ENCODE data around the gene CFAP52. TPM values are rescaled to one million over a fixed set of nuclear protein-coding genes. Genes with fewer than 3 reads are reported as not detected.
"Not testable (repeated sequence)": the region's sequence is repeated elsewhere in the genome, so short reads cannot be mapped to it uniquely, and the experiment has no call there.

The CFAP52 gene
- total RNA-seq, 1 experiment from 2014 or later: not detected

DNA sequence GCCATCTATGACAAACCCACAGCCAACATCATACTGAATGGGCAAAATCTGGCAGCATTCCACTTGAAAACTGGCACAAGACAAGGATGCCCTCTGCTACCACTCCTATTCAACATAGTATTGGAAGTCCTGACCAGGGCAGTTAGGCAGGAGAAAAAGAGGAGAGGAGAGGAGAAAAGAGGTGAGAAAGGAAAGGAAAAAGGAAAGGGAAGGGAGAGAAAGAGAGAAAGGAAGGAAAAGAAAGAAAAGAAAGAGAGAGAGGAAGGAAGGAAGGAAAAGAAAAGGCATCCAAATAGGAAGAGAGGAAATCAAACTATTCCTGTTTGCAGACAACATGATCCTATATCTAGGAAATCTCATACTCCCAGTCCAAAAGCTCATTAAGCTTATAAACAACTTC, 12.3 kb upstream of the CFAP52 start:
- DNase-seq: no peak
- no peaks in the 10 kb centered on the region for H3K27me3 ChIP-seq
- no peaks in the 10 kb centered on the region for H3K9me3 ChIP-seq
- no peak overlapping the region for H3K4me3 ChIP-seq
- H3K36me3 ChIP-seq: peaks cover 10% of the 10 kb centered on the region

DNA sequence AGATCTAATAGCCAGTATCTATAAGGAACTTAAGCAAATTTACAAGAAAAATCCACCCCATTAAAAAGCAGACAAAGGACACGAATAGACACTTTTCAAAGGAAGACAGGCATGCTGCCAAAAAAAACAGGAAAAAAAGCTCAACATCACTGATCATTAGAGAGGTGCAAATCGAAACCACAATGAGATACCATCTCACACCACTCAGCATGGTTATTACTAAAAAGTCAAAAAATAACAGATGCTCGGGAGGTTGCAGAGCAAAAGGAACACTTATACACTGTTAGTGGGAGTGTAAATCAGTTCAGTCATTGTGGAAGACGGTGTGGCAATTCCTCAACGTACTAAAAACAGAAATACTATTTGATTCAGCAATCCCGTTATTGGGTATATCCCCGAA, 10.4 kb upstream of the CFAP52 start:
- H3K36me3 ChIP-seq: peaks cover 13% of the 10 kb centered on the region
- H3K27me3 ChIP-seq: no peaks in the 10 kb centered on the region
- no peak for DNase-seq
- H3K4me3 ChIP-seq: no peak overlapping the region
- no peaks in the 10 kb centered on the region for H3K9me3 ChIP-seq

DNA sequence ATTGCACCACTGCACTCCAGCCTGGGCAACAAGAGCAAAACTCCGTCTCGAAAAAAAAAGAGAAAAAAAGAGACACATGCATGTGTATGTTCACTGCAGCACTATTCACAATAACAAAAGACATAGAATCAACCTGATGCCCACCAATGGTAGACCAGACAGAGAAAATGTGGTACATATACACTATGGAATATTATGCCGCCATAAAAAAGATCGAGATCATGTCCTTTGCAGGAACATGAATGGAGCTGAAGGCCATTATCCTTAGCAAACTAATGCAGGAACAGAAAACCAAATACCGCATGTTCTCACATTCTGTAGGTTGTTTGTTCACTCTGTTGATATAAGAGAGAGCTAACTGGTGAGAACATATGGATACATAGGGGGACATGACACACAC, 9.7 kb upstream of the CFAP52 start:
- H3K36me3 ChIP-seq: peaks cover 13% of the 10 kb centered on the region
- not testable (repeated sequence) for H3K9me3 ChIP-seq, H3K4me3 ChIP-seq, H3K27me3 ChIP-seq, DNase-seq

DNA sequence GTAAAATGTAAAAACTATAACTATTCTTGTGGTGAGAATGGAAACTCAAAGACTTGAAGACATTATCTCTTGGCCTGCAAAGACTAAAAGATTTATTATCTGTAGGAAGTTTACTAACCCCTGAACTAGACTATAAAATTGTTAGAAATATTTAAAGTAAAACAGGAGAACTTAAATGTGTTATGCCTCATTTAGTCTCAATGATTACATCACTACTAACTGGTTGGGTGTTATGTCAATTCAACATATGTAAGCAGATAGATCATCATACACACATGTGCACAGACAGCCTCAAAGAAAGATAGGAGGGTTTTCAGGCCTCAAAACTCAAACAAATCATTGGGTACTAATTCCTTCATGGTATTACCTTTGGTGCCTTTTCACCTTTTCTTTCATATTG, 8.4 kb upstream of the CFAP52 start:
- no peaks in the 10 kb centered on the region for H3K9me3 ChIP-seq
- DNase-seq: no peak
- H3K36me3 ChIP-seq: peaks cover 13% of the 10 kb centered on the region

DNA sequence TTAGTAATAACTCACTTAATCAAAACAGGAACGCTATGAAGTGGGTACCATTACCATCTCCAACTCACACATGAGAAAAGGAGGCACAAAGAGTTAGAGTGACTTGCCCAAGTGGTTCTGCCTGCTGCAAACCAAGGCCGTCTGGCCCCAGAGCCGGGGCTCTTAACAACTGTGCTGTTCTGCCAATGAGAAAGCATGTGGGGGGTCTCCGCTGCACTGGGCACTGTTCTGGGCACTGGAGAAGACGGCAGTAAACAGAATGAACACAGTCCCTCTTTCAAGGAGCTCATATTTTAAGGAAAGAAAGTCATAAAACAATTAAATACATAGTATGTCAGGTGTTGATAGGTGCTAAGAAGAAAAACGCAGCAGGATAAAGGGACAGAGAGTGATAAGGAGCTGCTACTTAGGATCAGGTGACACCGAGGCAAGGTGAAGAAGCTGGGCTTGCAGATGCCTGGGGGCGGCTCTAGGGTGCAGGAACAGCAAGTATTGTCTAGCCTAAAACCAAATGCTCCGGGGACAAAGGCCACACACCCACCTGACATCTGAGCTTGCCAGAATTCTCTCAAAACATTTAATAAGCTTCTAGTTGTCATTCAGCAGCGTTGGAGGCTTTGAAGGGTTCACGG, 7.4 kb upstream of the CFAP52 start:
- Histone ChIP-seq H3K4me3 (no peak overlapping the region), H3K9me3 (no peaks in the 10 kb centered on the region), H3K27me3 (no peaks in the 10 kb centered on the region), H3K36me3 (peaks cover 13% of the 10 kb centered on the region)
- no peak for DNase-seq

More for the DNA sequence above, 8.4 kb upstream of the CFAP52 start:
- Histone ChIP-seq H3K27me3 (no peaks in the 10 kb centered on the region), H3K4me3 (no peak overlapping the region)

DNA sequence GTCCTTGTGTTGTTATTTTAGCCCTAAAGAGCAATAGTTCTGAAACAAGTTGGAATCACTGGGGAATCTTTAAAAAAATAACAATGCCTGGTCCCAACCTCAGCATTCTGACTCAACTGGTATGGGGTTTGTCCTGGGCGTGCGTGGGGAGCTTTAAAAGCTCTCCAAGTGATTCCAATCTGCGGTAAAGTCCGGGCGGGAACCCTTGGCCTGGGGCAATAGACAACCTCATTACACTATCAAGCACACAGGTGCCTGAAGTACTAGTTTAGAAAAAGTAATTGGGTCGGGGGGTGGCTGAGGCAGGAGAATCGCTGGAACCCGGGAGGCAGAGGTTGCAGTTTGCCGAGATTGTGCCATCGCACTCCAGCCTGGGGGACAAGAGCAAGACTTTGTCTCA, 5.2 kb upstream of the CFAP52 start:
- no peaks in the 10 kb centered on the region for H3K27me3 ChIP-seq
- H3K4me3 ChIP-seq: no peak overlapping the region
- H3K9me3 ChIP-seq: no peaks in the 10 kb centered on the region
- no peak for DNase-seq
- peaks cover 13% of the 10 kb centered on the region for H3K36me3 ChIP-seq

DNA sequence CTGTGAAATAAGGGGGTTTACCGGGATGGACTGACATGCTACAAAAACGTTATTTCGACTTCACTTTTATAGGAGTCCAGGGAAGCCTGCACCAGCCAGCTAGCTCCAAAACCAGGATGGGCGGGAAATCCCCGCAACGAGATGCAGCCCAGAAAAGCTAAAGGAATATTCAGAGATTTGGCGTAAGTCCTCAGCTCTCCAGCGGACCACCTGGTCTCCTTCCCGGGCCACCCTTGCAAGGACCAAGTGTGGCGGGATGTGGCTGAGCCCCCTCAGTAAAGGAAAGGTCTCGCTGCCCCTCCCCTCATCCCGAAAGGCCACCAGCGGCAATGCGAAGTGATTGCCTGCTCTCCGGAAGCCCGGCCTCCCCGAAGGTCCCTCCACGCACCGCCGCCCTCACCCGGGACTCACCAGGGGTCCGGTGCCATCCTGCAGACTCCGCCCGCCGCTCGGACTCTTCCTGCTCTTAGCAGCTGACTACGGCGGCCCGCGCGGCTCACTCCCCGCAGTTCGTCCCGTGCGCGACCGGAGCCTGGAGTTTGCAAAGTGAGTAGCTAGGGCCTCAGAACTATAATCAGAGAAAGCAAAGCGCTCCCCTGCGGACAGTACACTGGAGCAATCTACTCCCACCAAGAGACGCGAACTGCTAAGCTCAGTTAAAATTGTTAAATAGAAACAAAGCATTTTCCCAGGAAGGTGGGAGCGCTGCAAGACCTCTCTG, 901 bp upstream of the CFAP52 start, which contains the start of gene STX8:
Gene STX8 (minus strand): TSS at position 440 of the 721 bp plus-strand sequence. CDS start 12 bp downstream, at position 428.
- H3K9me3 ChIP-seq: no peaks in the 10 kb centered on the region
- no peaks in the 10 kb centered on the region for H3K27me3 ChIP-seq
- H3K4me3 ChIP-seq: peak within 1 kb of the TSS; percentile 87
- H3K36me3 ChIP-seq: peaks cover 2% of the 10 kb centered on the region; the same call in 1 of the 2 replicates
- DNase-seq: peak; percentile 98

DNA sequence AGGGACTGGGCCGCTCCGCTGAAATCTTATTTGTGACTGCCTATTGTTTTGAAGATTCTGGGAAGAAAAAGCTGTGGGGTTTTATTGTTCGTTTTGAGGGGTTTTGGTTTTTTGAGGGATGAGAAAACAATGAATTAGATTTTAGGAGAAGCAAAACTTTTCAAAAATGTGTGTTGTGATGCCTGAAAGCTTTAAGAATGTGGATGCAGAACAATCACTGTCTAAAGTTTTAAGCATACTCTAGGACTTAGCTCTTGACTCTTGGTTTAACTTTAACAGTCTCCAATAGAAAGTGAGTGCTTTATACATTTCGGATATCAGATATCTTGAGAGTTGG, 899 bp downstream of the CFAP52 start:
- Histone ChIP-seq H3K9me3 (no peaks in the 10 kb centered on the region), H3K4me3 (no peak overlapping the region), H3K27me3 (no peaks in the 10 kb centered on the region), H3K36me3 (no peaks in the 10 kb centered on the region)
- no peak for DNase-seq

DNA sequence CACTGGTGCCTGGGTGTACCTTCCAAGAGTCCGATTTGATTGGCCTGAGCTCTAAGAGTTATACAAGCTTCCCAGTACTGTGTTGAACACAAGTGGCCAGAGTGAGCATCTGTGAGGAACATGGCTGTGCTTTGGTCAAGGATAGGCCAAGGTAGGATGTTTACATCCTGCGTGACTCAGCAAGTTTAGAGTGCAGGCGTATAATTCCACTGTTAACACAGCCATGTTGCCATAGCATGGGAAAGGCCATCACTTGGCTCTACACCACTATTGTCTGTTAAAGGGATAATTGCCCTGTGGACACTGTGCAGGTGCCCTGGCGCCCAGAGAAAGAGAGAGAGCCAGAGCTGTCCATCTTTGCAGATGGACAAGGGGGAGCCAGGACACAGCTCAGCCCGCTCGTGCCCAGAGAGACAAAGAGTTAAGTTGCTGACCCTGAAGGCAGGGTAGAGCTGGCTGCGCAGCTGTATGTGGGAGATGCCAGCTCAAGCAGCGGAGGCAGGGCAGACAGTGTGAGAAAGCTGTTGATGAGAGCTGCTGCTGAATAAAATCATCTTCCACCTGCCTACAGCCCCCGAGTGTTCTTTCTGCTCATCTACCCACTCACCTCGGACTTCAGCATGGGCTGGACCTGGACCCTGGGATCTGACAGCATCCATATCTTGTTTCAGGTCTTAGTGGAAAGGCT, 11.7 kb downstream of the CFAP52 start:
- Histone ChIP-seq H3K4me3 (no peak overlapping the region), H3K27me3 (peaks cover 3% of the 10 kb centered on the region; the same call in 1 of the 2 replicates), H3K9me3 (no peaks in the 10 kb centered on the region), H3K36me3 (no peaks in the 10 kb centered on the region)
- DNase-seq: no peak

DNA sequence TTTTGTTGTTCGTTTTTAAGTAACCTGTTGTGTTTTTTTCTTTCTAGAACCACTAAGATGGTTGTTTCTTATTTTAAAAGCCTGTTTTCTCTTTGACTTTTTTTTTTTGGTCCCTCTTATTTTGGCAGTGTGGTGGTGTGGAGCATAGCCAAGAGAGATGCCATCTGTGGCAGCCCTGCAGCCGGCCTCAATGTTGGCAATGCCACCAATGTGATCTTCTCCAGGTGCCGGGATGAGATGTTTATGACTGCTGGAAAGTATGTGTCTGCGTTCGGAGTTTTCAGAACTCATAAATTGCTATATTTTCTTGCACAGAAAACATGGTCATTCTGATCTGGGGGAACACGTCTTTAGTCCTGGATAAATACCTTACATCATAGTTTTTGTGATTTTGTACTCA, 17.6 kb downstream of the CFAP52 start:
- Histone ChIP-seq H3K9me3 (no peaks in the 10 kb centered on the region), H3K36me3 (no peaks in the 10 kb centered on the region), H3K4me3 (no peak overlapping the region), H3K27me3 (peaks cover 2% of the 10 kb centered on the region; the same call in 1 of the 2 replicates)
- DNase-seq: no peak

DNA sequence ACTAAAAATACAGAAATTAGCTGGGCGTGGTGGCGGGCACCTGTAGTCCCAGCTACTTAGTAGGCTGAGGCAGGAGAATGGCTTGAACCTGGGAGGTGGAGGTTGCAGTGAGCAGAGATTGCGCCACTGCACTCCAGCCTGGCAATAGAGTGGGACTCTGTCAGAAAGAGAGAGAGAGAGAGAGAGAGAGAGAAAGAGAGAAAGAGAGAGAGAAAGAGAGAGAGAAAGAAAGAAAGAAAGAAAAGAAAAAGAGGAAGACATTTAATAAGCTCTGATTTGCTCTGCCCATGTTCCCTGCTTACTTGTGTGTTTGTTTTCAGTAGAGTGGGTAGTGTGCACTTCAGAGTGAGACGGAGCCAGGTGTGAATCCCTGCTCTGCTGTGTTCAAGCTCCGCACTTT, 21.2 kb downstream of the CFAP52 start:
- H3K9me3 ChIP-seq, H3K36me3 ChIP-seq, H3K4me3 ChIP-seq, DNase-seq, H3K27me3 ChIP-seq: not testable (repeated sequence)

DNA sequence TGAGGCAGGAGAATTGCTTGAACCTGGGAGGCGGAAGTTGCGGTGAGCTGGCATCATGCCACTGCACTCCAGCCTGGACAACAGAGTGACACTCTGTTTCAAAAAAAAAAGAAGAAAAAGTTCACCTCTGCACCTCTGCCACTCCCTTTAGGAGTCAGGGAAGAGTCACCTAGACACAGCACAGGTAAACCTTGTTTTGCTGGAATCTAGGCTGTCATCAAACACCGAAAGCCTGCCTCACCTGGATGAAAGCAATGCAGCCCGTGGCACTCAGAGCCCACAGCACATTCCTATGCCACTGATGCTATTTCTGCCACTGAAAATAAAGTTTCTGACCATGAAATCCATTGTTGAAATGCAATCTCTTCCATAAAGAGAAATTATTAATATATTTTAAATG, 22.2 kb downstream of the CFAP52 start:
- no peak for DNase-seq
- H3K9me3 ChIP-seq: no peaks in the 10 kb centered on the region
- no peak overlapping the region for H3K4me3 ChIP-seq
- H3K36me3 ChIP-seq: no peaks in the 10 kb centered on the region
- peaks cover 4% of the 10 kb centered on the region; the same call in 1 of the 2 replicates for H3K27me3 ChIP-seq

DNA sequence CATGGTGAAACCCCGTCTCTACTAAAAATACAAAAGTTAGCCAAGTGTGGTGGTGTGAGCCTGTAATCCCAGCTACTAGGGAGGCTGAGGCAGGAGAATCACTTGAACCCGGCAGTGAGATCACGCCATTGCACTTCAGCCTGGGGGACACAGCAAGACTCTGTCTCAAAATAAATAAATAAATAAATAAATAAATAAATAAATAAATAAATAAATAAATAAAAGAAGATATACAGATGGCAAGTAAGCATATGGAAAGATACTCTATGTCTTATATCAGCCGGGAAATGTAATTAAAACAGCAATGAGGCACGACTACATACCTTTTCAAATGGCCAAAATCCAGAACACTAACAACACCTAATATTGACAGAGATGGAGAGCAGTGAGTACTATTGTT, 28.1 kb downstream of the CFAP52 start:
- not testable (repeated sequence) for H3K36me3 ChIP-seq, H3K27me3 ChIP-seq, H3K9me3 ChIP-seq, DNase-seq, H3K4me3 ChIP-seq

DNA sequence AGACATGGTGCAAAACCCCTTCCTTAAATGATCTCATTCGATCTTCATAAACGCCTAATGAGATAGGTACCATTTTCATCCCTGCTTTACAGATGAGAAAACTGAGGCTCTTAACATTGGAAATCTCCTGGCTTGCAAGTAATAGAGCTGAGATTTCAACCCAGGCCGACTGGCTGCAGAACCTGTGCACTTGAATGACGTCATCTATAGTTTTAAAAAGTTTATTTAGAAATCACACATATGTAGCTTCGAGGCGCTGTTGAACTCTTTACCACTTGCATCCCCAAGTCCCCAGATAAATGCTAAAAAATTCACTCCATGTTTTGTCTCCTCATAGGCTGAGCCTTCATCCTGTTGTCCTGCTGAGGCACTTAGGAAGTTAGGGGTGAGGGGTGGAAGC, 30.0 kb downstream of the CFAP52 start:
- H3K27me3 ChIP-seq: peaks cover 2% of the 10 kb centered on the region; the same call in 1 of the 2 replicates
- H3K4me3 ChIP-seq: no peak overlapping the region
- DNase-seq: no peak
- H3K9me3 ChIP-seq: no peaks in the 10 kb centered on the region
- H3K36me3 ChIP-seq: no peaks in the 10 kb centered on the region

DNA sequence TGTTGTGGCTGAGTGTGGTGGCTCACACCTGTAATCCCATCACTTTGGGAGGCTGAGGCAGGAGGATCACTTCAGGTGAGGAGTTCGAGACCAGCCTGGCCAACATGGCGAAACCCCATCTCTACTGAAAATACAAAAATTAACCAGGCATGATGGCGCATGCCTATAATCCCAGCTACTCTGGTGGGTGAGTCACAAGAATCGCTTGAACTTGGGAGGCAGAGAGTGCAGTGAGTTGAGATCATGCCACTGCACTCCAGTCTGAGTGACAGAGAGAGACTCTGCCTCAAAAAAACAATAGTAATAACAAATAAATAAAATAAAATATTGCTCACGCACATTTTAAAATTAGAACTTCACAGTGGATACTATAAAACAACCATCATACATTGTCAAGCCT, 30.6 kb downstream of the CFAP52 start:
- H3K27me3 ChIP-seq, H3K9me3 ChIP-seq, H3K36me3 ChIP-seq, DNase-seq, H3K4me3 ChIP-seq: not testable (repeated sequence)

DNA sequence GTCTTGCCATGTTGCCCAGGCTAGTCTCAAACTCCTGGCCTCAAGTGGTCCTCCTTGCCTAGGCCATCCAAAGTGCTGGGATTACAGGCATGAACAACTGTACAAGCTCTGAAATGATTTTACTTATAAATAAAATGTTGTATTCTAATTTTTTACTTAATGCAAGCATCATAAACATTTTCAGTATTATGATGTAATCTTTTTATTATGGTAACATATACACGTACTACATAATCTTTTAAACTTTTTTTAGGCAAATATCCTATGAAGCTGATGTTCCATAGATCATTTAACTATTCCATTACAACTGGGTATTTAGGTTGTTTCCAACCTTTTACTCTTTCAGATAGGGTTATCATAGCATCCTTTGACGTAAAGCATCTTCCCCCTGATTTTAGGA, 35.1 kb downstream of the CFAP52 start:
- H3K27me3 ChIP-seq: no peaks in the 10 kb centered on the region; the same call in 1 of the 2 replicates
- no peak overlapping the region for H3K4me3 ChIP-seq
- H3K9me3 ChIP-seq: no peaks in the 10 kb centered on the region
- H3K36me3 ChIP-seq: no peaks in the 10 kb centered on the region
- no peak for DNase-seq

DNA sequence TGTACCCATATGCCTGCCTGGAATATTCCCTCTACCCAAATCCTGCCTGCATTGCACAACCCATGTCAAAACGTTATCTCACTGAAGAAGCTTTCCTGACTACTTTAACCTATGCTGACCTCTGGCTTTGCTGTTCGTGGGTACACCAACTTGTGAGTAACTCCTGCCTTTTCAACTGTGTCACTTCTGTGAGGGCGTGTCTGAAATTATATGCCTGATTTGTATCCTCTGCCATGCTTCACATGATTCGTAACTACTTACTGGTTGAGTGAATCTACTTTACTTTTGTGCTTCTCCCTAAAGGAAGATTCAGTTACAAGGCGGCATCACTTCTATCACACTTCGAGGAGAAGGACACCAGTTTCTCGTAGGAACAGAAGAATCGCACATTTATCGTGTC, 35.6 kb downstream of the CFAP52 start:
- Histone ChIP-seq H3K4me3 (no peak overlapping the region), H3K36me3 (no peaks in the 10 kb centered on the region), H3K27me3 (no peaks in the 10 kb centered on the region; the same call in 1 of the 2 replicates), H3K9me3 (no peaks in the 10 kb centered on the region)
- DNase-seq: no peak

All from MG63 (cell line).